Activated gamma-delta T cell (primary cell): ENCODE measurements around the gene GNMT.
"Not testable (repeated sequence)": the region's sequence is repeated elsewhere in the genome, so short reads cannot be mapped to it uniquely, and the experiment has no call there.

Experiments
- DNase-seq: peaks from one replicate; lab custom pipeline; 2025; lab: John Stamatoyannopoulos, UW

GNMT gene

DNA sequence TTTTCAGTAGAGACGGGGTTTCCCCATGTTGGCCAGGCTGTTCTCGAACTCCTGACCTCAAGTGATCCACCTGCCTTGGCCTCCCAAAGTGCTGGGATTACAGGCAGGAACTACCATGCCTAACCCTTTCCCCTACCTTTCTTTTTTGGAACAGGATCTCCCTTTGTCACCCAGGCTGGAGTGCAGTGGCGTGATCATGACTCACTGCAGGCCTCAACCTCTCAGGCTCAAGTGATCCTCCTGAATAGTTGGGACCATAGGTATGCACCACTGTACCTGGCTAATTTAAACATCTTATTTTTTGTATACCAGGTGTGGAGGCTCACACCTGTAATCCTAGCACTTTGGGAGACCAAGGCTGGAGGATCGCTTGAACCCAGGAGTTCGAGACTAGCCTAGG lies 19.2 kb upstream of the GNMT start:
- not testable (repeated sequence) for DNase-seq

DNA sequence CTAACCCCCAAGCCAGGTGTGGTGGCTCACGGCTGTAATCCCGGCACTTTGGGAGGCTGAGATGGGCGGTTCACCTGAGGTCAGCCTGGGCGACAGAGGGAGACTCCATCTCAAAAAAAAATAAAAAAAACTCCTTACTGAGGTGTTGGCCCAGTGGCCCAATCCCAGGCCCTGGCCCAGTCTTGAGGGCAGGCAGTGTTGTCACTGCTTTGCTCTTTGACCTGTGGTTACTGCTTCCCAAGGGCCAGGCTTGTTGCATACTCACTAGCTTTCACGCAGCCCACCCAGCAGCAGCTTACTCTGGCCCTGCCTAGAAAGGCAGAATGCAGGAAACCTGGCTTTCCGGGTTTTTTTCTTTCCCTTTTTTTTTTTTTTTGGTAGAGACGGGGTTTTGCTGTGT lies 18.1 kb upstream of the GNMT start:
- DNase-seq, result no peak

DNA sequence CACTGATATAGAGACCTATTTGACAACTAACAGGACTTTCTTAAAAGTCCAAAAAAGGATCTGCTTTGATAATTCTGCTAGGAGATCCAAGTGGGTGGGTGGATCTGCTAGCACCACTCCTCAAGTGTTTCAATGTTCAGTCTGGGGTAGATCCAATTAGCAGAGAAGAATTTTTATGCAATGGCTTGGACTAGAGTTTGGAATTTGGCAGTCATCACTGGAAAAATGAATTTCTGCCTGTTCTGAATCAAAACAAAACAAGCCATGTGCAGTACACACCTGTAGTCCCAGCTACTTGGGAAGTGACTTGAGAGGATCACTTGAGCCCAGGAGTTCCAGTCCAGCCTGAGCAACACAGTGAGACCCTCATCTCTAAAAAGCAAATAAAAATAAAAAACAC lies 12.6 kb upstream of the GNMT start:
- no peak for DNase-seq

DNA sequence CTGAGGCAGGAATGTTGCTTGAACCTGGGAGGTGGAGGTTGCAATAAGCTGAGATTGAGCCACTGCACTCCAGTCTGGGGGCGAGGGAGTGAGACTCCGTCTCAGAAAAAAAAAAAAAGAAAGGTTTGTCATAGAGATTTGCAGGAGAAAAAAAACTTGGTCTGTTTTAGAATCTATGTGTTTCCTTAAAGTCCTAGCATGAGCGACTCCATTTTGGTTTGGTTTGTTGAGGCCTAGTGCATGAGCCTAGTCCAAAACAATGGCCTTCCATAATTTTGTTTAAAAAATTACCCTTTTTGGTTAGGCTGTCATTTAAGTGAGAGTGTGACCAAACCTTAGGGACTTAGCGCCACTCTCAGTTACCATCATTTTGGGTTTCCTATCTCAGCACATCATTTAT lies 8.2 kb upstream of the GNMT start:
- DNase-seq, result no peak

DNA sequence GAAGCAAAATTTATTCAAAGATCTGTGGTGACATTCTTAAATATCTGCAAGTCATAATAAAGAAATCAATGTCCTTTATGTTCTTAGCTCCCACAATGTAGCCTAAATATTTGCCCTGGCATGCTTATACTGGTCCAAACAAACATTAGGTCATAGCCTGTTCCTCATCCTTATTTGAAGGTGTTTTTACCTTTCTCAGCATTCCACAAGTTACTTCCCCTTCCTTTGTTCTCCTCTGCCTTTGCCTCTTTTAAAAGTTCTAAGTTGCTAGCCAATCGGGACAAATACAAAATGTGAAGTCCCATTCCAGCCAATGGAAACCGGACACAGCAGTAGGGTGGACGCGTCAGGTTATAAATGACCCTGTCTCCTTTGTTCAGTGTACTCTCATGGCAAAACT lies 6.1 kb upstream of the GNMT start:
- DNase-seq, result not testable (repeated sequence)

DNA sequence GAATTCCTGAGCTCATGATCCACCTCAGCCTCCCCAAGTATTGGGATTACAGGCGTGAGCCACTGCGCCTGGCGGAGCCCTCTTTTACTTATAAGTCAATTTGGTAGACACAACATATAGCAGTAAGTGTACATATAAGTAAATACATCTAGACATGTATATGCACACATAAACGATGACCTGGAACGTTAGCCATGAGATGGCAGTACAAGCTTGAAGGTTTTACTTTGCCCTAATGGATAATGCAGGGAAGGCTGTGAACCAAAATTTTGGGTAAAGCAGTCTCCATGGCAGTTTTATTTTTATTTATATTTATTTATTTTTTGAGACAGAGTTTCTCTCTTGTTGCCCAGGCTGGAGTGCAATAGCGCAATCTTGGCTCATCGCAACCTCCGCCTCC lies 2.4 kb upstream of the GNMT start:
- DNase-seq, result no peak

DNA sequence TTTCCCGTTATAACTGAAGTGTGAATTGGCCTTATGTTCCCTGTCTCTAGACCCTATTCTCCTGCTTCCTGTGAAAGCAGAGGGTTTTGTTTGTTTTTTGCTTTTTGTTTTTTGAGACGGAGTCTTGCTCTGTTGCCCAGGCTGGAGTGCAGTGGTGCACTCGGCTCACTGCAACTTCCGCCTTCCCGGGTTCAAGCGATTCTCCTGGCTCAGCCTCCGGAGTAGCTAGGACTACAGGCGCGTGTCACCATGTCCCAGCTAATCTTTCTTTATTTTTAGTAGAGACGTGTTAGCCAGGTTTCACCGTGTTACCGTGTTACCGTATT lies 674 bp upstream of the GNMT start:
- no peak for DNase-seq

DNA sequence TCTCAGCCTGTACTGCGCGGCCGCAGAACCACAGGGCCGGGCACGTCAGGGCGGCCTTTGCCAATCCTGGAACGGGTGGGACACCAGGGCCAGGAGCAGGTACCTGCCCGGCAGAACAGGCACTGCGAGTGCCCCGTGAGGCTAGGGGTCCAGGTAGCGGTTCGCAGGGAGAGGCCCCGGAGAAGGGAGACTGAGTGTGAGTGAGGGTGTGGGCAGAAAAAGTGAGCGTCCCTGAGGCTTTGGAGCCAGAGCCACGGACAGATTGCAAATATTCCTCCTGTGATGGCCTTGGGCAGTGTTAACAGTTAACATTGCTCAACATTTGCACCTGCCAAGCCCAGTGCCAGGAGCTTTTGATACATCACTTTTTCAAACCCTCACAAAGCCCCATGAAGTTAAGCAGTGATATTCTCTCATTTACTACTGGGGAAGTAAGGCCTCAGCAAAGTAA lies 491 bp downstream of the GNMT start:
- no peak for DNase-seq

DNA sequence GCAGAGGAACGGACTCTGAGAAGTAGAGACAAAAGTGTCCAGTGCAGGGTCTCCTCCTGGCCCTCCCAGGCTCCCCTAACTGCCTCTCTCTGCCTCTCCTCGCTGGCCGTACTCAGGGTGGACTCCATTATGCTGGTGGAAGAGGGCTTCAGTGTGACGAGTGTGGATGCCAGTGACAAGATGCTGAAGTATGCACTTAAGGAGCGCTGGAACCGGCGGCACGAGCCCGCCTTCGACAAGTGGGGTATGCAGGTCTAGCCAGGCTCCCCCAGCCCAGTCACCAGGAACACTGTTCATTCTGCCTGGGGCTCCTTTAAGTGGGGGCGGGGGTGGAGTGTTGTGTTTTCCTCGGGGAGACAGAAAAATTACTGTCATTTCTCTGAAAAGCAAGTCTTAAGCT lies 1.5 kb downstream of the GNMT start:
- DNase-seq, result no peak

DNA sequence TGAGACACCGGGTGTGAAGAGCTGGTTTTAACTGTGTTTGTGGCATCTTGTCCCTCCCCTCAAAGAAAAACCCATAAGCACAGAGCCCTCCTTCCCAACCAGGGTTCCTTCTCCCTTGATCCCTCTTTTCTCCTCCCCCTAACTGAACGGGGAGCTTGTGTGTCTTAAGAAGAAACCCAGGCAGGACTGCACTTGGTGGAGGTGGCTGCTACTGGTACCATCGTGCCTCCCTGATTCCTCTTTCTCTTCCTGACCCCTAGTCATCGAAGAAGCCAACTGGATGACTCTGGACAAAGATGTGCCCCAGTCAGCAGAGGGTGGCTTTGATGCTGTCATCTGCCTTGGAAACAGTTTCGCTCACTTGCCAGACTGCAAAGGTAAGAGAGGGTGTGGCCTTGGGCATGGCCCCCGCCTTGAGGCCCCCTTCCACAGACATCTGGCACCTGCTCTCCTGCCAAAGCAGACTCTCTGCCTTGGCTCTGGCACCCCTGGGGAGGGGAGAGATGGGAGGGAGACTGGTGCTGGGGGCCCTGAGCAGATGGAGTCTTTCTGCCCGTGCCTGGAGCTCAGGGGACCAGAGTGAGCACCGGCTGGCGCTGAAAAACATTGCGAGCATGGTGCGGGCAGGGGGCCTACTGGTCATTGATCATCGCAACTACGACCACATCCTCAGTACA lies 2.1 kb downstream of the GNMT start:
- no peak for DNase-seq

DNA sequence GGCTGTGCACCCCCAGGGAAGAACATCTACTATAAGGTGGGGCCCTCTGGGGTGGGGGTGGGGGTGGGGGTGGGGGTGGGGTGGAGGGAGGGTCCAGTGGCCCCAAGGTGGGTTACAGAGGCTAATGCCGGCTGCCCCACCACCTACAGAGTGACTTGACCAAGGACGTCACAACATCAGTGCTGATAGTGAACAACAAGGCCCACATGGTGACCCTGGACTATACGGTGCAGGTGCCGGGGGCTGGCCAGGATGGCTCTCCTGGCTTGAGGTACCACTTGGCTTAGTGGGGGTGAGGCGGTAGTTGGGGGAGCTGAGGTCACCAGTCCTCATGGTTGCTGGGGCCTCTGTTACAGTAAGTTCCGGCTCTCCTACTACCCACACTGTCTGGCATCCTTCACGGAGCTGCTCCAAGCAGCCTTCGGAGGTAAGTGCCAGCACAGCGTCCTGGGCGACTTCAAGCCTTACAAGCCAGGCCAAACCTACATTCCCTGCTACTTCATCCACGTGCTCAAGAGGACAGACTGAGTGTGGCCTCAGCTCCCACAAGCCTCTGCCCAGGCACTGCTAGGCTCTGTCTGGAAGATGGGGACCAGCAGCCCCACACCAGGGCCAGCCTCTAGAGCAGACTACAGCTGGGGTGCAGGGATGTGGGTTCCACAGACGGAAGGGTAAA lies 2.8 kb downstream of the GNMT start:
- DNase-seq, result no peak

DNA sequence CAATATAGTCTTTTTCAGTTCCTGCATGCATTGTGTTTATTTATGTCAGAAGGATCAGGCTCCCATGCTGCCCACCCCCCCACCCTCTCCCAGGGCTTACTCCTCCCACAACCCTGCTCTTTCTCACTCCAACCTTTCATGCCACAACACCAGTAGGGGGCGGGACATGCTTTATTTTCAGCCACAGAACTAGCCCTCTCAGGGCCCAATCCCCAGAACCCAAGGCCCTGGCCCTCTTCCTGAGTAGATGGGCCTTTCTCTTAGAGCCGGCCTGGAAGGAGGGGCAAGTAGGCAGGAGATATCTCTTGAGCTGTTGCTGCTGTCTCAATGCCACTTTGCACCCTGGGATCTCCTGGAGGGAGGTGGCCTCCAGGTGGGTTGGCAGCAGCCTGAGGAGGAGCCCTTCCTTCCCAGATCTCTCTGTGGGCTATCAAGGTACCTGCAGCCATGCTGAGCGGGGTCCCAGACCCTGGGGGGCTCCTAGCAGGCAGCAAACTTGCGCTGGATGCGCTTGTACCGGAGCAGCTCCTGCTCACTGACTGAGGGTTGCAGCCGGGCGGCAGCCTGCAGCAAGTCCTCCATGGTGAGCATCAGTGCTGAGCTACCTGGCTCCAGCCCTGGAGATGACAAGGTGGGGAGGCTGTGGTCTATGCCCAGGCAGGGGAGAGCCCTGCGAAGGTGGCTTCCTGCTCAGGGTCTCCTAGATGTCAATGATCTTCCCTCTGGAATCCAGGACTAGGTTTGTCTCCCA lies 3.5 kb downstream of the GNMT start:
- no peak for DNase-seq

DNA sequence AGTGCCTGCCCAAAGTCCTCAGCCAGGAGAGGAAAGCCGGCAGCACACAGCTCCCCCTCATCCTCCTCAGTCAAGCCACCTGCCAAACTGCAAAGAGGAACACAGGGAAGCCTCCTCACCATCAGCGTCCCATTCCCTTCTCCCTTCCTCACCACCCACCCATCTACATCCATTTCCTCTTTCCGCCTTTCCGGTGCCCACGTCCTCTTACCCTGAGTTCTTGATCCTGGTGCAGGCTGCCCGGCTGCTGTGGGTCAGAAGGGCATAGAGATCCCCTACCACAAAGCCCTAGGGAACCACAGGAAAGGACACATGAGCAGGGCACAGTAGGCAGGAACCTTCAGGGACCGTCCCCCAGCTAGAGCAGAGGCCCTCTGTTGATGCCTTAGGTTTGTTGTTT lies 6.0 kb downstream of the GNMT start:
- no peak for DNase-seq

DNA sequence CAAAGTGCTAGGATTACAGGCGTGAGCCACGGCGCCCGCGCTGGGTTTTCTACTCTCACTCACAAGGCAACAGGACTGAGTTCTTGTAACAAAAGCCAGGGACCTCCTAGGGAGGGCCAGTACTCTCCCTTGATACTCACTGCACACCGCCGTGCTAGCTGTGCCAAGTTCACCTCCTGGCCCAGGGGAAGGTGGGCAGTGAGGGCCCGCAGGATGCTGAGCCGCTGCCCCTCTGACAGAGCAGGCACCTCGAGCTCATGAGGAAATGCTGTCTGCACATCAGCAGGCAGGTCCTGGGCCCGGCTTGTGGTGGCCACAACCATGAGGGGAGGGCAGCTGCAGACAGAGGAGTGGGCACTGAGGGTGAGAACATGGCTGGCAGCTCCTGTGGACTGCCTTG lies 6.7 kb downstream of the GNMT start:
- DNase-seq, result no peak

DNA sequence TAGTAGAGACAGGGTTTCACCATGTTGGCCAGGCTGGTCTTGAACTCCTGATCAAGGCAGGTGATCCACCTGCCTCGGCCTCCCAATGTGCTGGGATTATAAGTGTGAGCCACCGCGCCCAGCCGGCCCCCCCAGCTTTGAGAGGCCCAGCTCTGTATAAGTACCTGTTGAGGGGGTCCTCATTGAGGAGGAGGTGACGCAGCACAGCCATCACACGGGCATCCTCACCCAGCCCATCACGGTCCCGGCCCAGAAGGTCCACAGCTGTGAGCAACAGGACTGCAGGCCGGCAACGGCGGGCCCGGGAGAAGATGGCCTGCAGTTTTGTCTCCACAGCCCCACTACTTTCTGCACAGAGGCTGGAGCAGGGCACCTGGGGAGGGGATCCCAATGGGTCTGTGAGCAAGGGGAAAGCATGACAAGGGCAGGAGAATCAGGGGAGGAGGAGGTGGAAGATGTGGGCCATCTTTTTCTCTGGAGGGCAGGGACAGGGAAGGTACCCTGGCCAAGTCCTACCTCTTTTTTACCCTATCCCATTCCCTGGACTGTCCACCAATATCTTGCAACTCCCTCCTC lies 7.7 kb downstream of the GNMT start:
- no peak for DNase-seq

DNA sequence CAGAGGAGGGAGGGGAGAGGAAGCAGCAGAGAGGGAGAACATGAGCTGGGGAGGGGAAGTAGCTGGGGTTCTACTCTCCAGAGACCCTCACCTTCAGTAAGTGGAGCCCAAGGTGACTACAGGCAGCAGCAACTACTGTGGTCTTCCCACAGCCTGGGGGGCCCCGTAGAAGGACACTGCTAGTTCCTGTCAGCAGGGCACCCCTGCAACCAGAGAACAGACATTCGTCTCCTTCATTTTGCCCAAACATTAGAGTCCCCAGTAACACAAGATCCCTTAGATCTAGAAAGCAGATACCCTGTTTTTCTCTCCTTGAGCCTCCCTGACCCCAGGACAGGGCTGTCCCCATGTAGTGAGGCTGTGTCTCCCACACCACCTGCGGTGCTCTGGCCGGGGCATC lies 8.2 kb downstream of the GNMT start:
- no peak for DNase-seq

DNA sequence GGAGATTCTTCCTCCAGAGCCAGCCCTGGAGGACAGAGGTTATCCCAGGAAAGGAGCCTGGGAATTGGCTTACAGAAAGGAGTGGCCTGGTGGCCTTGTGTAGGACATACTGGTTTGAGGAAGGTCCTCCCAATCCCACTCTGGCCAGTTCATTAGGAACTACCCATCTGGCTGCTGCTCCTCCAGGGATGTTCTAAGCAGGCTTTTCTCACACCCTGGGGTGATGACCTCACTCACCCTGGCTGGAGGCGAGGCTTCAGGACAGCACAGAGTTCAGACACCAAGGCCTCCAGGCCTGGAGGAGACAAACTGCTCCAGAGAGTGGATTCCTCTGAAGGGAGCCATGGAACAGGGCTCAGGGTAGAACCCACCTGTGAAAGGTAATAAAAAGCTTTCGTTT lies 8.9 kb downstream of the GNMT start:
- DNase-seq, result no peak

DNA sequence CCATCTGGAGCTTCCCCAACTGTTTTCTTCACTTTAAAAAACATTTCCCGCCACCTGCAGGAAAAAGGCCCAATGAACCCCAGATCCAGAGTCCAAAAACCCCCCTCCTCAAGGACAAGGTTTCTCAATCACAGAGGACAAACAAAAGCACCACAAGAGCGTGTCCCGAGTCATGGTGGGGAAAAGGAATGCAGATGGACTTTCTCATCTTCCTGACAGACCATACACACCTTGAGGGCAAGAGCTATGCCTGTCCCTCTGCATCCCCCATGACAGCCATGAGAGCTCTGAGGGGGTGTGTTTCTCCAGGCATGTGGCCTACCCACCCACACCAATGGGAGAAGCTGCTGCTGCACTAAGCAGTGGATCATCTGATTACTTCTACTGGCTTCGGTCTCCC lies 9.4 kb downstream of the GNMT start:
- no peak for DNase-seq

DNA sequence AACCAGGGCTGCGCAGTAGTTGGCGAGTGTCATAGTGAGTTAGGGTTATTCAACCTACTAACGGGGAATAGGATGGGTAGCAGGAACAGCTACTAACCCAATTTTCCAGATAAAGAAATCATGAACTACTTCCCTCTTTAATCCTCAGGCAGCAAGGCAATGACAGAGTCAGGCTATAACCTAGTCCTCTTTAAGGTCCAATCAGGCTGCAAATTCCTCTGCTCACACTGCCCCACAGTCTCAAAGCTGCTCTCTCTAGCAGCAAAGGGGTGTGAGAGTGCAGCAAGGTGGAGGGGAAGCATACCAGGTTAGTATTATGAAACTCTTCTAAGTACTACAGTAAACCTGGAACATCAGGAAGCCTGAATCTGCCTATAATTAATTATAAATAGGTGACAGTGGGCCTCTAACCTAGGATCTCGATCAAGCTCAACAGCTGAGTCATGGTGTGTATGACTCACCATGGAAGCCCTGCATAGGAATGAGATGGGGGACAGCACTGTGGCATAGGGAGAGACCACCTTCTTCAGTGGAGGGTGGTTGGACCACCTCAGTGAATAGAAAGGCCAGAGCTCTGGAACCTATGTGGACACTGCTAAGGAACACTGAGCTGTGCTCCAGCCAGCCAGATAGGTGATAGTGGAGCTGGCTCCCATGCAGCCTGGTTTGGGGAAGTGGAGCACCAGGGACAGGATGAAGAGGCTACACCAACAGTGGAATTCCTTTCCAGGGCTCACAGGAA lies 10.5 kb downstream of the GNMT start:
- no peak for DNase-seq

DNA sequence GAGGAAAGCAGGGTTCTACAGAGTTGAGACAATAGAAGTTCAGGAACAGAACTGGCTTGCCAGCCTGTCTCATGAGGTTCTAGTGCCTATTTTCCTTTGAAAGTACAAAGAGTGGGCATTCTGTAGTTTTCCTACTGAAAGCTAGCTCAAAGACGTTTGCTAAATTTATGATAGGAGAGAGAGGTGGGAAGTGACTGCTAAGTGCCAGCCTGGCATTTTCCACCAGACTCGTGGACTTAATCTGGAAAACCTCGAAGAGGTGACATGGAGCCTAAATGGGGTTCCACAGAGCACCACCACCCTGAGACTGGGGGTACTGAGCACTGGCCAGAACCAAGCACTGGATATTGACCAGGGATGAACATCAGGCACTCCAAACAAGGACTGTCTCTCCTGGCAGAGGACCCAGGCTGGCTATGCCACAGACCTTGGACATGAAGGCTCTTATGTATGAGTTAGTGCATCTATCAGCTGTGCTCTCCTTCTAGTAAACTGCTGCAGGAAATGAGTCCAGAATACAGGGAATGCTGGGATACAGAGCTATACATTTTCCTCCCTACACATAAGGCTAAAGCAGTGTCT lies 11.3 kb downstream of the GNMT start:
- no peak for DNase-seq

DNA sequence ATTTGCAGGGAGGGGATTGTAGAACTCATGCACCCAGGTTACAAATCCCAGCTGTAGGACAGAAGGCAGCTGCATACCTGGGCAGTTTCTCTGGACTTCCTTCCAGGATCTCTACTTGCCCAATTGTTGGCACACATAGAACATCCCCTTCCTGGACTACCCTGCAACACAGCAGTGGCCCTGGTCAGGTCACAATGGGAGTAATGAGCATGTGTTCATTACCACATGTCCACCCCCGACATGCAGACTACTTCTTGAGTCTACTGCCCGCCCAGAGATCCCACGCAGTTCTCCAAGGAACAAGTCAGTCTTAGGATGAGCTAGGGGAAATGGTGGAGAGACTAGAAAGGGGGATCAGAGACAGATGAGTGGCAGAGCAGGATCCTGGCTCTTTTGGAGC lies 13.4 kb downstream of the GNMT start:
- no peak for DNase-seq

DNA sequence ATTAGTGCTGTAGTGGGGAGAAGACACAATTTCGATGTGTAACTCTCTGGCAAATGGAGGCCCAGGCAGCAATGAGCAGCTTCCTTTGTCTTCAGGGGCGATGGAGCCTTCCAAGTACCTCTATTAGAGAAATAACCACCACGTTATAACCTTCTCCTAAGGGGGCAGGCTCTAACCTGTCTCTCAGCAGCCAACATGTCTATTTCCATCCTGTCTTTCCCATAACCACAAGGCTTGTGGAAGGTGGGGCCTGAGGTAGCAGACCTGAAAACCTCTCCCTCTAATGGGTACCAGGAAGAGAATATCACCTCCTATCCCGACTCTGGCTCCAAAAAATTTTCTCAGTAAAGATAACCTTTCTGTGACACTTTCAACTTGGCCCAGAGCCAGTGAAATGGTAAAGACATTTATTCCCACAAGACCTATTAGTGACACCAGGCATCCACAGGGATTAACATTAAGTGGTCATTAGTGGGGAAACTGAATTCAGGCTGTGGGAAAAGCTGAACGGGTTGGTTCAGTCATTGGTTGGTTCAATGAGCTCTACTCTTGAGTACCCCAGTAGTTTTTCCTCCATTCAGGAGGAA lies 14.5 kb downstream of the GNMT start:
- no peak for DNase-seq
